Keratinocyte (primary cell): ENCODE results near the gene YJU2. TPM values are rescaled to one million over a fixed set of nuclear protein-coding genes. Genes with fewer than 3 reads are reported as not detected.

Experiments used
- DNase-seq: peaks from one replicate; pipeline ENCODE4 v3.0.0-alpha.2; 2011; ENCODE audit warnings: low read depth, missing footprints, low spot score
- FAIRE-seq: peaks from 2 replicates; lab custom pipeline; 2011; peaks lifted over from hg19 to GRCh38; lab: Jason Lieb, UNC
- H2AFZ ChIP-seq: 2 replicates; pipeline ENCODE4 v1.6.0; 2012; ENCODE audit warnings: low read length, control low read depth, inconsistent platforms; ENCODE audit not compliant: control insufficient read depth
- H3K27ac ChIP-seq: 2 replicates; pipeline ENCODE4 v1.5.1; 2011; ENCODE audit warnings: low read length; ENCODE audit not compliant: control insufficient read depth, insufficient read depth
- H3K27me3 ChIP-seq: 3 replicates; pipeline ENCODE4 v1.6.0; 2011; ENCODE audit warnings: low read length; ENCODE audit not compliant: control insufficient read depth, insufficient read depth; ENCODE audit errors: extremely low read depth
- H3K36me3 ChIP-seq, 2 experiments: 2 replicates in 1 of 2; 3 replicates in 1 of 2; pipeline ENCODE4 v1.5.1; 2011; ENCODE audit warnings: low read length in 2 of 2, mild to moderate bottlenecking in 1 of 2; ENCODE audit not compliant: control insufficient read depth in 2 of 2, insufficient read depth in 2 of 2; ENCODE audit errors: extremely low read depth in 1 of 2
- H3K4me1 ChIP-seq: 3 replicates; pipeline ENCODE4 v1.5.1; 2011; ENCODE audit warnings: low read length; ENCODE audit not compliant: control insufficient read depth, insufficient read depth; ENCODE audit errors: extremely low read depth
- H3K4me2 ChIP-seq: 3 replicates; pipeline ENCODE4 v1.6.0; 2011; ENCODE audit warnings: low read depth, low read length; ENCODE audit not compliant: control insufficient read depth, insufficient read depth; ENCODE audit errors: extremely low read depth
- H3K4me3 ChIP-seq, 3 experiments: fragments of 200-600 bp in 1 of 3; sonication (generic) in 1 of 3; 2 replicates in 2 of 3; 3 replicates in 1 of 3; pipeline ENCODE4 v1.5.1; 2011 to 2016; ENCODE audit warnings: low read length in 3 of 3, mild to moderate bottlenecking in 3 of 3, control low read depth in 2 of 3, inconsistent platforms in 1 of 3, low read depth in 1 of 3, mixed read lengths in 1 of 3, mixed run types in 1 of 3, moderate library complexity in 1 of 3; ENCODE audit not compliant: control insufficient read depth in 2 of 3, insufficient read depth in 2 of 3; ENCODE audit errors: extremely low read depth in 1 of 3
- H3K79me2 ChIP-seq: 2 replicates; pipeline ENCODE4 v1.6.0; 2012; ENCODE audit warnings: low read length; ENCODE audit not compliant: control insufficient read depth, insufficient read depth
- H3K9ac ChIP-seq: 3 replicates; pipeline ENCODE4 v1.6.0; 2011; ENCODE audit warnings: low read length; ENCODE audit not compliant: control insufficient read depth, insufficient read depth; ENCODE audit errors: extremely low read depth
- H3K9me1 ChIP-seq: 3 replicates; pipeline ENCODE4 v1.6.0; 2011; ENCODE audit warnings: low read length; ENCODE audit not compliant: control insufficient read depth, insufficient read depth; ENCODE audit errors: extremely low read depth
- H3K9me3 ChIP-seq: 2 replicates; pipeline ENCODE4 v1.5.1; 2012; ENCODE audit warnings: low read depth, low read length; ENCODE audit not compliant: control insufficient read depth
- H4K20me1 ChIP-seq: 3 replicates; pipeline ENCODE4 v1.6.0; 2011; ENCODE audit warnings: low read length; ENCODE audit not compliant: control insufficient read depth, insufficient read depth; ENCODE audit errors: extremely low read depth
- EZH2 ChIP-seq: IDR thresholded peaks from one replicate; pipeline ENCODE4 v1.6.1; 2012; ENCODE audit warnings: inconsistent platforms, mild to moderate bottlenecking, low read length, moderate library complexity
- dilution Hi-C: fragments of 300-500 bp; cut with MboI; formaldehyde crosslinking; loops from one replicate; pipeline ENCODE4 v1.7.0; 2020; ENCODE audit warnings: low sequenced_read_pairs; ENCODE audit not compliant: extremely low pct_ligation_motif_present
- polyA plus RNA-seq, 5 experiments: library from polyadenylated mRNA; depleted of rRNA in 3 of 5; stranded (reverse) in 3 of 5; stranded (forward) in 1 of 5; unstranded in 1 of 5; fragments of >200 nt; gene quantifications; 1 replicate in 1 of 5; 2 replicates in 3 of 5; 3 replicates in 1 of 5; pipeline versions ENCODE4 v1.2.1 to v1.2.3, GENCODE V29; 2011 to 2012; ENCODE audit warnings: missing spikeins in 2 of 5, low read depth in 1 of 5, low replicate concordance in 1 of 5
- TF ChIP-seq, protein P1 (sequence below), 3 experiments: IDR thresholded peaks in 1 of 3; conservative IDR thresholded peaks in 1 of 3; optimal IDR thresholded peaks in 1 of 3; 2 replicates in 2 of 3; 3 replicates in 1 of 3; pipeline versions ENCODE3 to v1.5.1; 2011; ENCODE audit warnings: low read length in 3 of 3, mild to moderate bottlenecking in 3 of 3, moderate library complexity in 2 of 3, control low read depth in 1 of 3, inconsistent platforms in 1 of 3; ENCODE audit not compliant: insufficient read depth in 2 of 3; ENCODE audit errors: extremely low read depth in 1 of 3

The YJU2 gene
- polyA plus RNA-seq, 1 donor (not counting 4 experiments of a cell fraction or from before 2014, with no cell fraction given), result 13.7 TPM

- Histone ChIP-seq H3K9me1 (no peaks in the 10 kb centered on the region), H3K27me3 (peaks cover 17% of the 10 kb centered on the region), H3K9me3 (no peaks in the 10 kb centered on the region), H3K4me1 (no peaks in the 10 kb centered on the region), H3K4me2 (no peak overlapping the region), H2AFZ (no peak overlapping the region), H3K4me3 (no peak overlapping the region), H3K9ac (no peak overlapping the region), H4K20me1 (no peaks in the 10 kb centered on the region), H3K27ac (no peak overlapping the region), H3K79me2 (no peaks in the 10 kb centered on the region), H3K36me3 (no peaks in the 10 kb centered on the region)
- TF ChIP-seq EZH2, result no peak
- TF ChIP-seq, protein P1, sequence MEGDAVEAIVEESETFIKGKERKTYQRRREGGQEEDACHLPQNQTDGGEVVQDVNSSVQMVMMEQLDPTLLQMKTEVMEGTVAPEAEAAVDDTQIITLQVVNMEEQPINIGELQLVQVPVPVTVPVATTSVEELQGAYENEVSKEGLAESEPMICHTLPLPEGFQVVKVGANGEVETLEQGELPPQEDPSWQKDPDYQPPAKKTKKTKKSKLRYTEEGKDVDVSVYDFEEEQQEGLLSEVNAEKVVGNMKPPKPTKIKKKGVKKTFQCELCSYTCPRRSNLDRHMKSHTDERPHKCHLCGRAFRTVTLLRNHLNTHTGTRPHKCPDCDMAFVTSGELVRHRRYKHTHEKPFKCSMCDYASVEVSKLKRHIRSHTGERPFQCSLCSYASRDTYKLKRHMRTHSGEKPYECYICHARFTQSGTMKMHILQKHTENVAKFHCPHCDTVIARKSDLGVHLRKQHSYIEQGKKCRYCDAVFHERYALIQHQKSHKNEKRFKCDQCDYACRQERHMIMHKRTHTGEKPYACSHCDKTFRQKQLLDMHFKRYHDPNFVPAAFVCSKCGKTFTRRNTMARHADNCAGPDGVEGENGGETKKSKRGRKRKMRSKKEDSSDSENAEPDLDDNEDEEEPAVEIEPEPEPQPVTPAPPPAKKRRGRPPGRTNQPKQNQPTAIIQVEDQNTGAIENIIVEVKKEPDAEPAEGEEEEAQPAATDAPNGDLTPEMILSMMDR (optimal IDR thresholded peaks at IDR 0.05 in 1 of 3, IDR thresholded peaks at IDR 0.05 in 1 of 3, conservative IDR thresholded peaks at IDR 0.05 in 1 of 3; ENCODE audit: extremely low read depth in 1 of 3, insufficient read depth in 2 of 3, low read length in 3 of 3), result no peak
- dilution Hi-C loops, result no loop called here
- DNase-seq (no peak), FAIRE-seq (no peak)
Measured at GRCh38 chr19:4288091-4288777, 41.4 kb downstream of the YJU2 start.

- no peak overlapping the region for H2AFZ ChIP-seq
Measured at GRCh38 chr19:4291184-4291732, 44.4 kb downstream of the YJU2 start.

More at GRCh38 chr19:4291184-4291732, 44.4 kb downstream of the YJU2 start:
- Histone ChIP-seq H3K27me3 (peaks cover 5% of the 10 kb centered on the region), H3K4me1 (no peaks in the 10 kb centered on the region), H3K36me3 (no peaks in the 10 kb centered on the region), H3K9me3 (no peaks in the 10 kb centered on the region), H3K4me3 (no peak overlapping the region), H3K27ac (no peak overlapping the region), H3K9me1 (no peaks in the 10 kb centered on the region), H3K9ac (no peak overlapping the region), H3K79me2 (no peaks in the 10 kb centered on the region), H4K20me1 (no peaks in the 10 kb centered on the region), H3K4me2 (no peak overlapping the region)
- DNase-seq (no peak), FAIRE-seq (no peak)
- TF ChIP-seq EZH2, result no peak
- TF ChIP-seq, protein P1 (optimal IDR thresholded peaks at IDR 0.05 in 1 of 3, IDR thresholded peaks at IDR 0.05 in 1 of 3, conservative IDR thresholded peaks at IDR 0.05 in 1 of 3; ENCODE audit: extremely low read depth in 1 of 3, insufficient read depth in 2 of 3, low read length in 3 of 3), result no peak
- dilution Hi-C loops, result no loop called here
